ENCODE data around the gene ASXL3.

- TF ChIP-seq CTCF (conservative IDR thresholded peaks at IDR 0.05; ENCODE audit: low read depth, low read length): no peak
- TF ChIP-seq EZH2 (IDR thresholded peaks at IDR 0.05; ENCODE audit: borderline replicate concordance, low read depth, low read length, poor library complexity, severe bottlenecking): no peak
Observed at GRCh38 chr18:33647365-33647764, 69.3 kb downstream of the ASXL3 start.
